MCF 10A (cell line): ENCODE results near the gene POLR3A. TPM values are rescaled to one million over a fixed set of nuclear protein-coding genes. Genes with fewer than 3 reads are reported as not detected.

ENCODE experiments used
- BruUV-seq: library from RNA; stranded (reverse); fragments of 400-500 nt; replicated peaks from 2 replicates; lab custom pipeline; 2021; lab: Mats Ljungman, UMichigan
- CTCF ChIA-PET: fragments of 300-600 bp; sonication (Branson Sonifier 250); formaldehyde crosslinking; extraction: SDS; loops from one replicate; lab custom pipeline; 2021; ENCODE audit warnings: antibody characterized with exemption, inconsistent platforms; lab: Yijun Ruan, JAX
- POLR2A ChIA-PET: fragments of 300-600, 350-650 bp; sonication (Branson Sonifier 250); formaldehyde crosslinking; extraction: SDS; loops from one replicate; lab custom pipeline; 2020; ENCODE audit warnings: antibody characterized with exemption, inconsistent platforms; lab: Yijun Ruan, JAX
- DNase-seq: peaks from one replicate; pipeline ENCODE4 v3.0.0-alpha.2; 2018; ENCODE audit not compliant: unreplicated experiment
- H3K27ac Mint-ChIP-seq: one replicate; pipeline ENCODE4 v1.8.0; 2022; ENCODE audit warnings: mild to moderate bottlenecking, low read depth, mixed read lengths; ENCODE audit not compliant: unreplicated experiment
- H3K27me3 Mint-ChIP-seq: one replicate; pipeline ENCODE4 v1.8.0; 2022; ENCODE audit warnings: mixed read lengths; ENCODE audit not compliant: insufficient read depth, unreplicated experiment
- H3K36me3 Mint-ChIP-seq: one replicate; pipeline ENCODE4 v1.8.0; 2022; ENCODE audit warnings: mild to moderate bottlenecking, moderate library complexity, mixed read lengths; ENCODE audit not compliant: insufficient read depth, unreplicated experiment
- H3K4me1 Mint-ChIP-seq: one replicate; pipeline ENCODE4 v1.8.0; 2022; ENCODE audit warnings: mixed read lengths; ENCODE audit not compliant: insufficient read depth, unreplicated experiment
- H3K4me3 Mint-ChIP-seq: one replicate; pipeline ENCODE4 v1.8.0; 2022; ENCODE audit warnings: mild to moderate bottlenecking, moderate library complexity, mixed read lengths; ENCODE audit not compliant: unreplicated experiment
- H3K9me3 Mint-ChIP-seq: one replicate; pipeline ENCODE4 v1.8.0; 2022; ENCODE audit warnings: mixed read lengths; ENCODE audit not compliant: unreplicated experiment
- CTCF ChIP-seq: fragments of 200-600 bp; IDR thresholded peaks from one replicate; pipeline ENCODE4 v1.8.0; 2022; ENCODE audit warnings: antibody characterized with exemption, mild to moderate bottlenecking; ENCODE audit not compliant: unreplicated experiment
- intact Hi-C: fragments of 100-400 bp; cut with micrococcal nuclease; formaldehyde crosslinking; loops from 2 replicates; pipeline ENCODE4 v1.14.1; 2022
- total RNA-seq: library from RNA; stranded (reverse); gene quantifications from 2 replicates; pipeline ENCODE4 v1.2.3, GENCODE V29; 2022

POLR3A gene
- total RNA-seq, 1 experiment from 2014 or later, result 19.1 TPM

DNA sequence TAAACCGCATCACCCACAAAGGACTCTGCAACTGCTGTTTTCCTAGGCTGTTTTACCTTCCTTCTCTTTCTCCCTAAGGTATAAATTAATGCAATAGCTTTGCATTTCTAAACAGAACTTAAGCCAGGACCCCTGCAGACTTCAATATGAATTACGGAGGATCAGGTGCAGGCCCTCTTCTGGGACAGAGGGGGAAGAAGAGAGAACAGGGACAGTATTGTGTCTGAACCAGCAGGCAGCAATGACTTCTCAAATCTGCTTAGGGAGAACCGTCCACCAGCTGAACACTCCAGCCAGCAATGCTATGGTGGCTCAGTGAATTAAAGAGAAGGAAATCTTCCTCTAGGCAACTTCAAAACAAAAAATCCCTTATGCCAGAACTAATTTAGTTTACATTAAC lies 35.7 kb downstream of the POLR3A start:
- no TSS peak for BruUV-seq
- ChIA-PET CTCF (interaction anchor here (0.5 to 1.2 kb wide), 3 partner anchors 19 to 49 kb away, joined by 3 read pairs; no protein-coding TSS in a partner anchor), POLR2A (no interaction called here)
- Mint-ChIP-seq H3K4me1 (no peaks in the 10 kb centered on the region), H3K9me3 (no peaks in the 10 kb centered on the region), H3K27me3 (no peaks in the 10 kb centered on the region), H3K27ac (no peak overlapping the region), H3K36me3 (peaks cover 82% of the 10 kb centered on the region), H3K4me3 (no peak overlapping the region)
- DNase-seq, result no peak
- no peak for TF ChIP-seq CTCF
- intact Hi-C loops, result no loop called here

DNA sequence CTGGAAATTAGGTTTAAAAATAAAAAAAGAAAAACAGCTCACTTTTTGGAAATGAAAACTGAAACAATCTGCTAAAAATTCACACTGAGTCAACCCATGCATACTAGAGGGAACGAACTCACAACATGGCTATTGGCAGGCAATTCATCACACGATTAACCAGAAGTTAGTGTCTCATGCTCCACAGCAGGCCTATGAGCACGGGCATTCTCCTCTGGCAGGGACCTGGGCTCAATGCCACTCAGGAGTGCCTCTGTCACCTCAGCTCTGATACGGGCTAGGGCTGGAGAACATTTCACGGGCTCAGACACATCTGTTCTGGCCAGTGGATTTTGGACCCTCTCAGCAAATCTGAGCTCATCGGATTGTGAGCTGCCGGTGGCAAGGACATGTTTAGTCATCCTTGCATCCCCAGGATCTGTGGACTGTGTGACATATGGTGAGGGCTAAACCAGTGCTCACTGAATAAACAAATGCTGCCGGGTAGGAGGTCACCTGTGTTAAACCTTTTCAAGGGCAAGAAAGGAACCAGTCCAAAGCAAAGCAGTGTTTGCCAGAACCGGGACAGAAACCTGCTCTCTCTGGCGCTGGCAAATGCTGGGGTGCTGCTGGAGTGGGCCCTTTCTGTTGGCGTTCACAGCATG lies 40.1 kb downstream of the POLR3A start:
- intact Hi-C loops, result no loop called here
- no peaks in the 10 kb centered on the region for H3K9me3 Mint-ChIP-seq
- no peak for DNase-seq
- no peak overlapping the region for H3K4me3 Mint-ChIP-seq
- ChIA-PET CTCF (interaction anchor here (0.6 to 1.1 kb wide), 3 partner anchors 8 to 163 kb away, joined by 3 read pairs; no protein-coding TSS in a partner anchor), POLR2A (no interaction called here)
- H3K27ac Mint-ChIP-seq, result no peak overlapping the region
- H3K27me3 Mint-ChIP-seq, result no peaks in the 10 kb centered on the region
- H3K4me1 Mint-ChIP-seq, result no peaks in the 10 kb centered on the region
- H3K36me3 Mint-ChIP-seq, result peaks cover 83% of the 10 kb centered on the region
- BruUV-seq, result no TSS peak
- no peak for TF ChIP-seq CTCF

- Mint-ChIP-seq H3K9me3 (no peaks in the 10 kb centered on the region), H3K27me3 (no peaks in the 10 kb centered on the region), H3K27ac (no peak overlapping the region), H3K4me3 (no peak overlapping the region), H3K4me1 (no peaks in the 10 kb centered on the region), H3K36me3 (peaks cover 82% of the 10 kb centered on the region)
- POLR2A ChIA-PET, result no interaction called here
- no peak for DNase-seq
- intact Hi-C loops, result no loop called here
- no peak for TF ChIP-seq CTCF
- no TSS peak for BruUV-seq
- CTCF ChIA-PET, result no interaction called here
Measured at GRCh38 chr10:77987671-77988255, 41.6 kb downstream of the POLR3A start.

- intact Hi-C loops, result no loop called here
- POLR2A ChIA-PET, result no interaction called here
- H3K36me3 Mint-ChIP-seq, result peaks cover 80% of the 10 kb centered on the region
Measured at GRCh38 chr10:77984986-77985385, 44.3 kb downstream of the POLR3A start.

More at GRCh38 chr10:77984986-77985385, 44.3 kb downstream of the POLR3A start:
- TF ChIP-seq CTCF, result no peak
- BruUV-seq, result no TSS peak
- H3K4me1 Mint-ChIP-seq, result no peaks in the 10 kb centered on the region
- H3K27me3 Mint-ChIP-seq, result no peaks in the 10 kb centered on the region
- H3K9me3 Mint-ChIP-seq, result no peaks in the 10 kb centered on the region
- no peak overlapping the region for H3K4me3 Mint-ChIP-seq
- no peak overlapping the region for H3K27ac Mint-ChIP-seq
- CTCF ChIA-PET, result no interaction called here
- DNase-seq, result no peak
